ENCODE measurements around the gene LRRC18.

Gene LRRC18

DNA sequence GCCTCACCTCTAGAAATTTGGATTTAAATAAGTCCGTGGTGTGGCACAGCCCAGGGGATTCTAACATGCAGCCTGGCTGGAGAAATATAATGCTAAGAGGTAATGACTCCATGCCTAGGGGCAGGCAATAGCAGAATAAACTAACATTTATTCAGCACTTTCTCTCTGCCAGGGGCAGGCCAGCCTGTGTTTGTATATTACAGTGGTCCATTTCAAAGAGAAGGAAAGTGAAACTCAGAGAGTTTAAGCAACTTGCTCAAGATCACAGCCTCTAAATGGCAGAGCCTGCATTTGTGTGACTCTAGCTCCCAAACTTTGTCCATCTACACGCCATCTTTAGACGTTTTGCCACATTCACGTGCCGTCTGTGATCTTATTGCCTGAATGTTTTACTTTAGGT lies 6.7 kb upstream of the LRRC18 start:
- DNase-seq (ENCODE audit: low read depth): no peak

DNA sequence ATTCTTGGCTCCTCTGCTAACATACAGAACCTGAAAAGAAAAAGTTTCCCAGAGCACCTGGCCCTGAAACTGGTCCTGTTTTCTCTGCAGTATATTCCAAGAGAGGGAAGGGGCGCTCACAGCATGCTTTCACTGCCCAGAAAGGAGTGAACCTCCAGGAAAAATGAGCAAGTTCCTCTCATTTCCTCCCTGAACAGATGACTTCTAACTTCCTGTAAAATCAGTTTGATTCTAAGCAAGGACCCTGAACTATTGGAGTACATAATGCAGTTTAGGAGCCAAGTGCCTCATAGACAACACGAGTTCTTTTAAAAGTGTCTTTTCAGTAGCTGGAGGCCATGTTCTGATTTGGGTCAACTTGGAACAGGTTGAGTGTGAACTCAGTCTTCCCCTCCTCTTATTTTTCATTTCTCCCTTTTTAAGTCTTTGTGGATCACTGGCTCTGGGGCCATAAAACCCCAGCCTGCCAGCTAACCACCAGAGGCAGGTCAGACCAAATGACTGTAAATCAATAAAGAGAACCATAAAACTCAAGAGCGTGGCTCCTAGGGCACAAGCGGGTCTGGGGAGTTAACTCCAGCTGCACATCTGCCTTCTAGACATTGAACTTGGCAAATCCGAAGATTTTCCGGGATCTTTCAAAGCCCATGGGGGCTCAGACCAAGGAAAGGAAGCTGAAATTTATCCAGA lies 5.9 kb upstream of the LRRC18 start:
- no peak for DNase-seq (ENCODE audit: low read depth)

DNA sequence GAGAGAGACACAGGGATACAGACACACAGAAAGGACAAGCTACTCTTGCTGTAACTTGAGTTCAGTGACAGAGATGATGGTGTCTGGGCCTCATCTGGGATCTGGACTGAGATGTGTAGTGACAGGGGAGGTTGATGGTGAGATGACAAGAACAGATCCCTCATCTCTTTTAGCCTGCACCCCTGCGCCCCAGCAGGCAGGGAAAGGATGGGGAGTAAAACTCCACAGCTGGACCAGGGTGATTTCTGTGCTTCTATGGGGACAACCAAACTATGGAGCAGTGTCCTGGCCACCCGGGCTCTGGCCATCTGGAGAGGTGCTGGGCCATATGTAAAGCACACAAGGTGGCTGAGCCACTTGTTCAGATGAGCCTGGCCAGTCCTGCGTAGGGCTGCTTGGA lies 4.5 kb upstream of the LRRC18 start:
- no peak for DNase-seq (ENCODE audit: low read depth)

DNA sequence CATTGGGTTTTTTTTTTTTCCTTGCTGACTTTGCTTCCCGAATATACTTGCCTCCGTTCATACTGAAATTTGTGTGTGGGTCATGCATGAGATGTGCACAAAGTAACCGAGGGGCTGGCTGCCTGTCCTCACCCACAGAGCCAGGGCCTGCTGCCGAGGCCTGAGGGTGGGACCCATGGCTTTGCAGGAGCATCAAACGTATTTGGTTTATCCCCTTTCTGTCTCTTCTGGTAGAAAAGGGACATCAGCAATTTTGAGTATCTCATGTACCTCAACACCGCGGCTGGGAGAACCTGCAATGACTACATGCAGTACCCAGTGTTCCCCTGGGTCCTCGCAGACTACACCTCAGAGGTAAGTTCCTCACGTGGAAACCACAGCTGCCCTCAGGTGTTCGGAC lies 3.5 kb upstream of the LRRC18 start:
- DNase-seq (ENCODE audit: low read depth): no peak

DNA sequence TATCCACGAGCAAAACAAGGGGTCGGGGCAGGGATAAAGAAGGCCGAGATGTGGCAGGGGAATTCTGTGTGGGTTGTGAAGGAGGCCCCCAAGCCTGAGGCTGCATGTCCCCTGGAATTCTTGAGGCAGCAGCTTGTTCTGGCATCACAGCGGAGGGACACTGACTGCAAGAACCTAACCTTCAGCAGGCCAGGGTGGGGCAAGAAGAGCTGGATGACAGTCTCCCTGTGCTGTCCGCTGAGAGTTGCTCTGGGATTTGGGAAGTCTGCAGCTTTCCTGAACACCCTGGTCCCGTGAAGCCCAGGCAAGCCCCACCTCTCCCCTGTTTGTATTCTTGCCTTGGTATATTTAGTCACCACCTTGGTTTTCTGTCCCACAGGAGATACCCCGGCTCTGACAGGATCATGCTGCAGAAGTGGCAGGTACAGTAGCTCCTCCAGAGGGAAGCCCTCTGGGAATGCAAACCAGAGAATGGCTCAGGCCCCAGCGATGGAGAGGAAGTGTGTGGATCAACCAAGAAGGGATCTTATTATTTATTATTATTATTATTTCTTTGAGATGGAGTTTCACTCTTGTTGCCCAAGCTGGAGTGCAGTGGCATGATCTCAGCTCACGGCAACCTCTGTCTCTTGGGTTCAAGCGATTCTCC lies 1.9 kb upstream of the LRRC18 start:
- no peak for DNase-seq (ENCODE audit: low read depth)

DNA sequence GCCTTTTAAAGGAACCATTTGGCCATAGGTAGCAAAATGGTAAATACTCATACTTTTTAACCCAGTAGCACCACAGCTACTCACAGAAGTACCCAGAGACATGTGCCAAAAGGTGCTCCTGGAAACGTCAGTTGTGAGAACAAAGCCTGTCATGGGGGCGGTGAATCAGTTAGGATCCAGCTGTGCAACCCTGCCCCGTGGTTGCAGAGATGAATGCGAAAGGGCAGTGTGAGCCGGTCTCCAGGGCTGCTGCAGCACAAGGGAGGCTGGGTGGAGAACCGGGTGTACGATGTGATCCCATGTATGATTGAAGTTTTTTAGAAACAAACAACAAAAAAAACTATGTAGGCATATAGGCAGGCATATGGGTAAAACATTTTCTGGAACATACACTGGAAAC lies 1.3 kb upstream of the LRRC18 start:
- DNase-seq (ENCODE audit: low read depth): no peak

DNA sequence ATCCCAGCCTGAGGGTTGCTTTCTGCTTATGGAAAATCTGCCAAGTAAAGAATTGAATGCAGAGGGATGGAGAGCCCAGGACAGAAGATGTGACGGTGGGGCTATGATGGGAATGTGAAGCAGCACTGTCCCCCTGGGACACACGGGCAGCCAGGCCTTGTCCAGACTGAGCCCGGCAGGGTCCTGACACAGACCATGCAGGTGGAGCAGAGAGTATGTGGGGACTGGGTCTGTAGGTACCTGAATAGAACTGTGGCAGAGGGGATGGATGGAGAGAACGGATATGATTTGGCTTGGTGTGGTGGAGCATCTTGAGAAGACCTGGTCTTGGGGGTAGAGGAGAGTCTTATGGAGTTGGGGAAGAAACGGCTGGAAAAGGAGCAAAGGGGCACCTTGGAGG lies 732 bp upstream of the LRRC18 start:
- DNase-seq (ENCODE audit: low read depth): no peak

DNA sequence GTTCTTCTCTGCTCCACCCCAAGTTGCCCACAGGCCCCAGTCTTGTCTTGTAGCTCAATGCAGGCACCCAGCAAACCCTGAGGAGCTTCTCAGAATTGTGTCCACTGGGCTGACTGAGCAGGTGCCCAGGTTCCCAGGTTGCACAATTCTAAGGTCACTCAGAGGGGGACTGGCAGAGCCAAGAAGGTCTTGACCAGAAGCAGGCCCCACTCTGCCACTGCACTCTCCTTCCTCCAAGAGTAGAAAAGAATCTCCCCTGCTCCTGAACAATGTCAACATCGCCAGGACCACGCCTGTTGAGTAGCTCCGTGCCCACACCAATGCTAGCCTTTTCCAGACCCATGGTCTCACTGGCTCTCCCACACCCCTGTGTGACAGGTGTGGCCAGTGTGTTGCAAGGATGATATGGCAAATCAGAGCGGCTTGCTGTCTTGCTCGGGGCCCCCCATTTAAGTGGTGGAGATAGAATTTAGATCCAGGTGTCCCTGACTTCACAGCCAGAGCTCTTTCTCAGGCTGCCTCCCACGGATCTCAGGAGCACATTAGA lies 577 bp downstream of the LRRC18 start:
- no peak for DNase-seq (ENCODE audit: low read depth)

DNA sequence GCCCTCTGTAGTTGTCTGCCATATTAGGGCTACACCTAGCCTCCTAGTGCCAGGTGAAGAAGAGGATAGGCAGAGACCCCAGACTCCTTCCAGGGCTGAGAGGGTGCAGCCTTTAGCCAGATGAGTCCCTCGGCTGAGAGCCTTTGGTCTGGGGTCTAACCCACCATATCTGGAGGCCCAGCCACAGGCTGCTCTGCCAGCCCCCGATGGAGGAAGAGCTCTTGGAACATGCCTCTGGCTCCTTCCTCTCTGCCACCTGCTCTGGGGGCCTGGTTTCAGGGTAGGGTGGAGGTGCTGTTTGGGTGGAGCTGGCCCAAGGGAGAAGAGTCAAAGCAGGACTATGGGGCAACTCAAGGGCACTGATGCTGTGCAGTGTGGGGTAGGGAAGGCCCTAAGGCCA lies 1.4 kb downstream of the LRRC18 start:
- DNase-seq (ENCODE audit: low read depth): no peak

DNA sequence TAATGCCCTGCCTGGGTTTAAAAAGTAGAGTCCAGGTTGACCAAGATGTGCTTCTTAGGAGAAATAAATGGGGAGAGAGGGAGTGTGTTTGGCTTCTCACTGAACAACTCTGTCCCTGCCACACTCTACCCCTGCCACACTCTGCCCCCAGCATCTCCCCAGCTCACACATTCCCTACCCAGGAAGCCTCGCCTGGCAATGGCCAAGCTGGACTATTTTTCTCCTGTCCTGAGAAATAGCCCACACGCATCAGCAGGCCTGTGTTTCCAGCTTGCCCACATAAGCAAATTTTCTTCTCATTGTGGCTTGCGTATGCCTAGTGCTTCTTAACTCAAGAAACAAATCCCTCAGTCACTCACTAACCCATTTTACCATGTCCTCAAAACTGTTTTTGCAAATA lies 1.8 kb downstream of the LRRC18 start:
- DNase-seq (ENCODE audit: low read depth): no peak

DNA sequence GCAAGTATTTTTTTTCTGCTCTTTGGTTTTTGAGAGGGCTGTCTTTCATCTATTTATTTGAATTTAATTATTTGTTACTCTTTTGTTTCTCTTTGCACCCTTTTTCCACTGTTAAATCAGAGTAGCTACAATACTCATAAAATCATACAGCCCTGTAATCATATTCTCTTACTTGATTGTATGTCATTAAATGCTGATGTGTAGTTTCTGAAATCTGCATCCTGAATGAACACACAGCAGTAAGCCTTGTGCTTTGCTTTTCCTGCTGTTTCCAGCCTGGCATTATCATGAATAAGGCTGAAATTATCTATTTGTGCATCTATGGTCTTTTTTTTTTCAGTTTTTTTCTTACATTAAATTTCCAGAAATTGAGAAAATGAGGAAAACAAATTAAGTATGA lies 4.1 kb downstream of the LRRC18 start:
- DNase-seq (ENCODE audit: low read depth): no peak

DNA sequence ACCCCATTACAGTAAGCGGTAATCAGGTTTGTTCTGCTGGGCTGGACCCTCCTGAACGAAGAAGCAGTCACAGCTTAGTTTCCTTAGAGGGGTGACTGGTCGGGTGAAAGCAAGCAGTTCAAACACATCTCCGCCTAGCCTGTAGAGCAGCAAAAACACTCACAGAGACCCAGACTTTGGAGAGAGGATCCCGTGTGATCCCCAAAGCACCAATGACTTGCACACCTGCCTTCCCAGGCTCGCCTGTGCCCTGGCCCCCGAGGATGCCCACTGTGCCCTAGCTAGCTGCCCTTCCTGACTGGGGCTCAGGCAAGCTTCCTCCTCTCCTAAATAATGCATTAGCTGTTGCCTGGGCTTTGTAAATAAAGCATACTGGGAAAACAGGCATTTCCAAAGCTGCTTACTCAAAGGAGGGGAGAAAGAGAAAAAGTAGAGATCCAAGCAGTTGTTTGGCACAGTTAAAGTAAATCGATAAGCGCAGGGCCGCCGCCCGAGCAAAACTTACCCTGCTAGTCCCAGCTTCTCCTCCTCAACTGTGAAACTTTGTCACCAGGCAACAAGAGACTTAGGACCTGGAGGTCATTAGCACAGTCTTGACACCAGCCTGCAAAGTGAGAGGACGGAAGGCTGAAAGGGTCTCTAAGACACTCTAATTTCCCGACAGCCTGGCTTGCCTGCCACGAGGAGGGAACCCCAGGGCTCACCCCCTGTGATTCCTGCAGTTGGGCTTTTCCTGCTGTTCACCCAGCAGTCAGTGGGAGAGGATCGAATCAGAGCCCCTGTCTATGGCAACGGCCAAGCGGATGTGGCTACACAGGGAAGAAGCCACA lies 4.8 kb downstream of the LRRC18 start:
- DNase-seq (ENCODE audit: low read depth): no peak

DNA sequence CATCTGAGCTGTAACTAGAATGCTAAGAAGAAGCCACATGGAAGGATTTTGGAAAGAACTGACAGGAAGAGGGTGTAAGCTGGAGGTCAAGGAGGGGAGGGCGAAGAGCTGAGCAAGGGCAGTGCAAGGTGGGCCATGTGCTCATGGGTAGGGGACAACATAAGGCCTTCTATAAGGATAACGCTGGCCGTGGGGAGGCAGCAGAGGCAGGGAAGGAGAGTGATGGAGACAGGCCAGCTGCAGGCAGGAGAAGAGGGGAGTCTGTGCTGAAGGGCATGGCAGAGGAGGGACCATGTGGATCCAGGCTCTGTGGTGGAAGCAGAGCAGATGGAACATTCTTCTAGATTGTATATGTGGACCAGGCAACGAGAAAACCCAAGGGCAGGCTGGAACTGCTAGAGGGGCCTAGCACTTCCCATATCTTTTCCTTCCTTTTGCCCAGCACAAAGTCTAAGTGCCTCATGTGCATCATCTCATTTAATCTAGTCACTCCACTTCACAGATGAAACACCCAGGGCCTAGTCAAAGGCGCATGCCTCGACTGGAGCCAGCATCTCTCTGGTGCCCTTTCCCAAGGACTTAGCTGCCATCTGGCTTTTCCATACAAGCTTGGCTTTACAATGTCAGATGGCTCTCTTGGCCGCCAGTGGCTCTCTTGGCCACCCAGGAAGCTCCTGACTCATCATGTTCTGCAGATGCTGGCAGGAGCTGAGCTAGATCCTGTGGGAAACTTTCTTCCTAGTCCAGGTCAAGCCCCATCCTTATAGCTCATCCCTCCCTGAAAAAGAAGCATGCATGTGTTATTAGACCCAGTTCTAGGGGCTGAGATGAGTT lies 6.6 kb downstream of the LRRC18 start:
- no peak for DNase-seq (ENCODE audit: low read depth)

DNA sequence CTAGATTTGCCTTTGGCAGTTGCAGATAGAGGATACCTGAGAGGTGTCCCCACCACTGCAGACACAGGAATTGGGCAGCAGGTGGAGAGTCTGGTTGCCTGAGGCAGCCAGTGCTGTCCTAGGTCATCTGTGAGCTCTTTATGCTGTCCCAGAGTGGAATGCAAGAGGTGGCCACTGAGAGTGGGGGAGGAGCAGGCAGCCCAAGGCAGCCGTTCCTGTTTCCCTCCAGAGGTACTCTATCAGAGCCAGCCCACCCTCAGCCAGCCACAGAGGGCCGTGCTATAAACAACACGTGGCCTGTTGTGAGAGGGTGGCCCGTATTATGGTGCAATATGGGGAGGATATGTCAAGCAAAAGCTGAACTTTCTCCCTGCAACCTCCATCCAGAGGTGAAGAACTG lies 8.5 kb downstream of the LRRC18 start:
- DNase-seq (ENCODE audit: low read depth): no peak

DNA sequence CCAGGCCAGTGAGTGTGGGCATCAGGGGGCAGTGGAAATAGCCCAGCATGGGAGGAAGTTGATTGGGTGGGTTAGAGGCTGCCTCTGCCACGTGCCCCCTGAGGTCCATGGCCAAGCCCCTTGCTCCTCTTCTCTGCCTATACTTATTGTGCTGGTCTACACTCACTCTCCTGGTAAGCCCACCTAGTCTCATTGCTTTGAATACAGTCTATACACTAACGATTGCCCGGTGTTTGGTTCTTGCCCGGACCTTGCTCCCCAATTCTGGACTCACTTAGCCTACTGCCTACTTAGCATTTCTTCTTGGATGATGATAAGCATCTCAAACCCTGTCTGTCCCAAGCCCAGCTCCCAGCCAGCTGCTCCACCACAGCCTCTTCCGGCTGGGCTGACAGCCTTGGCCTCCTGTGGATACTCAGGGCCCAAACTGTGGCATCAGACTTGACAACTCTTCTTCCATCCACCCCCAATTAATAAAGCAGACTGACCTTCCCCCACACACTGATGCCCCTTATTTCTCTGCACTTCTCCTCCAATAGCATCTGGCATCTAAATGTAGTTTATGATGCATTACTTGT lies 10.1 kb downstream of the LRRC18 start:
- DNase-seq (ENCODE audit: low read depth): no peak

DNA sequence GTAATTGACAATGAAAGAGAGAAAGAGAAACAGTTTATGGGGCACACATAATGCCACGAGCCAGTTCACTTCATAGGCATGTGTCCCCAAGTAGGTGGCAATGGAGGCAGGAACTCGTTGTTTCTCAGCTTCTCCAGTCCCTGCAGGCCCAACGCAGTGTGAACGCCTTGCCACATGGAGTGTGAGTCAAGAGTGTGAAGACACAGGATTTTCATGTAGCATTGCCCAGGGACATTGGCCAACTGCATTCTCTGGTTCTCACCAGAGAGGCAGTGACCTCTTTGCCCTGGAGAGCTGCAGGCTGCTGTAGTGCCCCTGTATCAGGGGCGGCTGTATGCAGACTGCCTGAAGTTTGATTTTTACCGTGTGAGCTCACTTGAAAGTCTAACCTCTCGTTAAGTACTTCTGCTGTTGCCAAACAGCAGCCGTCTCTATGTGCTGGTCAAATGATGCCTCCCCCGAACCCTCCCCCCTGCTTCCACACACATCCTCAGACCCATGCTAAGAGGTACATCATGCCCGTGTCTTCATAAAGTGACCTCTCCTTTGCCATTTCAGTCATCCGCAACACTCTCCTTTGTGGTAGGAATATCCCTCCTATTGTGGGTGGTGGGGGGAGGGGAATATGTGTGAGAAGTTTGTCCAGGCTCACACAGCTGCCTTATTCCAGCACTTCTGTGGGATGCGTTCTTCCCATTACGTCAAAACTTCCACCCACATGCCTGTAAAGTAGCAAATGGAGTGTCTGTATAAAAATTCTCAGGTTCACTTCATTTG lies 12.7 kb downstream of the LRRC18 start:
- no peak for DNase-seq (ENCODE audit: low read depth)

DNA sequence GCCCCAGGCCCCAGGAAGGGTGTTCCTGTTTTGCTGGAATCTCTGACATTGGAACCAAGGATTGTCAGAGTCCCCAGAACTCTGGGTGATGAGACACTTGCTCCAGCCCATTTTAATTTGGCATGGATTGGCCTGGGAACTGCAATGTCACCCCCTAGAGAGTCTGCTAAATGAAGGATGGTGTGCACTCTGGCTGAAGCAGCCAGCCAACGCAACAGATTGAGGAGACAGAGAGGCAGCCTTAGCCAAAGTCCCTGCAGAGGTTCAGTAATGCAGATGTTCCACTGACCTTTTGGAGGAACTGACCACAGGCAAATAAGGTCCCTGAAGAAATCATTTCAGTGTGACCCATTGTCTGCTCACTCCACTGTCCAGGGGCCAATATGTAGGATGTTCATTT lies 13.4 kb downstream of the LRRC18 start:
- DNase-seq (ENCODE audit: low read depth): no peak

DNA sequence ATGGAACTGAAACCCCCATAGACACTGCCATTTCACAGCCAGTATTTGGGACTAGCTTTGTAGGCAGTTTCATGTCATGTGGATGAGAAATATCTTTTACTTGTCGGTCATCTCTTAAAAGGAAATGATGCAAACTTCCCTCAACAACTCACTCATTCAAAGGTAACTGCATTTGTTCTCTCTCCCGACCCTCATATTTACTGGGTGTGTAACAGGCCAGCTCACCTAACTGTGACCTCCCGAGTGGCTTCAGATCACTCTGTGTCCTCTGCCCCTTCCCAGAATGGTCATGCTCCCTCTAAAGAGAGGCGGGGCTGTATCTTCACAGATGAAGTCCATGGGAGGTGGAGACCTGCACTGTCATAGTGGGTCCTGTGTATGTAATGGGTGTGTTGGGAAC lies 14.7 kb downstream of the LRRC18 start:
- DNase-seq (ENCODE audit: low read depth): no peak

DNA sequence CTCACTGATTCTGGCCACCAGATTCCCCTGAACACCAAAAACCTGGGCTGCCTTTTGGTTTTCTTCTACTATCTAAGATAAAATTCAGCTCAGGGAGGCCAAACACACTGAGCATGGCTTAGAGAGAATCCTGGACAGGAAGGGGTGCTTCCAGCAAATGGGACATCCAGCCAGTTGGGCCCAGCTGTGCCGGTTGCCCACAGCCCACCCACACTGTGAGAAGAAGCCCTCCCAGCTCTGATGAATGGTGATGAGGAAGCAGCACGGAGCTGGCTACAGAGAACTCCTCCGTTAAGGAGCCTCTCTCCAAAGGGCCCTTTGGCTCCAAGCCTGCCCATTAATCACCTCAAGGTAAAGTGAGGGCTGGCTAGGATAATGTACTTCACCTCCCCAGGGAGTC lies 15.9 kb downstream of the LRRC18 start:
- no peak for DNase-seq (ENCODE audit: low read depth)

DNA sequence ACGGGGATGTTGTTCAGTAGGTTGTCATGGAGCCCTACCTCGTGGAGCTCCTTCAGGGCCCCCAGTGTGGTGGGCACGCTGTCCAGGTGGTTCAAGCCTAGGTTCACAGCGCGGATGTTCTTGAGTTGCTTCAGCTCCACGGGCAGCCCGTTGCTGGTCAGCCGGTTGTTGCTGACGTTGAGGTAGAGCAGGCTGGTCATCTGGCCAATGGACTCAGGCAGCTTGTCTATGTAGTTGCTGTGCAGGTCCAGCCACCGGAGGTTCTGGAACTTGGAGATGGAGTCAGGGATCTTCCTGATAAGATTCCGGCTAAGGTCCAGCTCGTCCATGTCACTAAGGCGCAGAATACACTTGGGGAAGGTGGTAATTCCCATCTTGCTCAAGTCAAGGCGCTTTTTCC lies 26.0 kb downstream of the LRRC18 start:
- no peak for DNase-seq (ENCODE audit: low read depth)

DNA sequence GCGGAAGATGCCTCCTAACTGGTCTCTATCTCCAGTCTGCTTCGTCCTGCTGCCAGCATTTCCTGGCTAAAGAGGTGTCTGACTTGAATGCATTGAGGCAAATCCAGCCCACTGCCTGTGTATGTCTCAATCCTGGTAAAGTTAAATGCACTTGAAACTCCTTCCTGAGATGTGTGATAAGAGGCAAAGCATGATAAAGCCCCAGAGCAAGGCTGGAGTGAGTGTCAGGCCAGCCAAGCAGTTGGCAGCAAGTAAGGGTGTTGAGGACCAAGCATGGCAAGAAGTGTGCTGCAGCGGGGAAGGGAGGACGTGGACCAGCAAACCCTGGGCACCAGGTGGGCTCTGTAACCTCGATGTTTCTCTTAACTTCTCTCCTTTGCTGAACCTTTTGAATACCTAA lies 29.1 kb downstream of the LRRC18 start:
- DNase-seq (ENCODE audit: low read depth): no peak

Data from stimulated activated CD8-positive, alpha-beta memory T cell treated with anti-CD3 and anti-CD28 coated beads, Interleukin-15, amount 100 ng/mL, for 1 hour (primary cell).